Measurements from ENCODE around the gene CCDC148.

DNA sequence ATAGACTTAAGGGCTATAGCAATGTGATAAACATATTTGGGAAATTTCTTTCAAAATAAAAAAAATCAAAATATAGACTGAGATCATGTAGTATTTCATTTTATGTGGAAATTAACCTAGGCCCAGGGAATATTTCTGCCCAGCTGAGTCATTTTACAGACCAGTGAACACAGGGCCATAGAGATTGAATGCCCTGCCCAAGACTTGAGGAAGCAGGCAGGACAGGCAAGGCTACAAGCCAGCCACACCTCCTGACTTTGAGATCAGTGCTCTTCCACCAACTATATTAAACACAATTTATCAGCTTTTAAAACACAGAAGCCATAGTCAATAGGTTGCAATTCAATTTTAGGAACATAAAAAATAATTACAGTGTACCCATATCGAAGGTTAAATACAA lies 12.9 kb downstream of the CCDC148 start:
- TF ChIP-seq, protein P1, sequence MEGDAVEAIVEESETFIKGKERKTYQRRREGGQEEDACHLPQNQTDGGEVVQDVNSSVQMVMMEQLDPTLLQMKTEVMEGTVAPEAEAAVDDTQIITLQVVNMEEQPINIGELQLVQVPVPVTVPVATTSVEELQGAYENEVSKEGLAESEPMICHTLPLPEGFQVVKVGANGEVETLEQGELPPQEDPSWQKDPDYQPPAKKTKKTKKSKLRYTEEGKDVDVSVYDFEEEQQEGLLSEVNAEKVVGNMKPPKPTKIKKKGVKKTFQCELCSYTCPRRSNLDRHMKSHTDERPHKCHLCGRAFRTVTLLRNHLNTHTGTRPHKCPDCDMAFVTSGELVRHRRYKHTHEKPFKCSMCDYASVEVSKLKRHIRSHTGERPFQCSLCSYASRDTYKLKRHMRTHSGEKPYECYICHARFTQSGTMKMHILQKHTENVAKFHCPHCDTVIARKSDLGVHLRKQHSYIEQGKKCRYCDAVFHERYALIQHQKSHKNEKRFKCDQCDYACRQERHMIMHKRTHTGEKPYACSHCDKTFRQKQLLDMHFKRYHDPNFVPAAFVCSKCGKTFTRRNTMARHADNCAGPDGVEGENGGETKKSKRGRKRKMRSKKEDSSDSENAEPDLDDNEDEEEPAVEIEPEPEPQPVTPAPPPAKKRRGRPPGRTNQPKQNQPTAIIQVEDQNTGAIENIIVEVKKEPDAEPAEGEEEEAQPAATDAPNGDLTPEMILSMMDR (IDR thresholded peaks at IDR 0.05; ENCODE audit: insufficient read depth, low read length, poor library complexity, severe bottlenecking): no peak
- TF ChIP-seq EZH2phosphoT487 (conservative IDR thresholded peaks at IDR 0.05; ENCODE audit: low read length): no peak
